ENCODE measurements around the gene RNF14.

The RNF14 gene

DNA sequence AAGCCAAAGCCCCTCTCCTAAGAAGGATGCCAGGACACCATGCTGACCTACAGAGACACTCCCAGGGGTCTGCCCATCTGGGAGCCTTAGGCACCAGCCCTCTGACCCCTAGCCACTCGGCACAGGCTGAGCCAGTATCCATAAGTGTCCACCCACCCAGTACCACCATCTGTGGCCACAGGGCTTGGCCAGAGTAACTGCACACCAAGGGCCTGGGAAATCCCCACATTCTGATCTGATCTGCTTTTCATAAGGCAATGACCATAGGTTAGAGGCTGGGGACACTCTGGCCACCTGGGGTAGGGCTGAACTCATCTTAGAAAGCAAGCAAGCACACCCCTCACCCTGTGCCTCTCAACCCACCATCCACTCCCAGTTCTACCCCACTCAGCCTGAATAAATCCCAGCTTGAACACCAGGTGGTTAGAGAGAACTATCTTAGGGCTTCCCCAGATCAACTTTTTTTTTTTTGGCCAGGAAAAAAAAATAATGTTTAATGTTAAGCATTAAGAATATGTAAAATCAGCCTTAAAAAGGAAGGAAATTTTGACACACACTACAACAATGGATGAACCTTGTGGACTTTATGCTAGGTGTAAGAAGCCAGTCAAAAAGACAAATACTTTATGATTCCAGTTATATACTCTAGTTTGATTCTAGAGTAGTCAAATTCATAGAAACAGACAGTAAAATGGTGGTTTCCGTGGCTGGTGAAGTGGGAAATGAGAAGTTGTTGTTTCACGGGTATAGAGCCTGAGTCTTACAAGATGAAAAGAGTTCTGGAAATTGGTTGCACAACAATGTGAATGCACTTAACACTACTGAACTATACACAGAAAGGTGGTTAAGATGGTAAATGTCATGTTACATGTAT, 37.7 kb downstream of the RNF14 start:
- no peaks in the 10 kb centered on the region for H3K27me3 ChIP-seq (ENCODE audit: insufficient read depth, low read length)
- no peaks in the 10 kb centered on the region for H3K79me2 ChIP-seq (ENCODE audit: control insufficient read depth, insufficient read depth, low read length, unreplicated experiment)
- H3K4me1 ChIP-seq (ENCODE audit: control insufficient read depth, insufficient read depth, low read length, unreplicated experiment): peaks cover 5% of the 10 kb centered on the region
- no peak overlapping the region for H2AFZ ChIP-seq (ENCODE audit: low read length, unreplicated experiment)
- no peak overlapping the region for H3K27ac ChIP-seq (ENCODE audit: low read depth, low read length)
- H3K36me3 ChIP-seq (ENCODE audit: insufficient read depth, low read length): peaks cover 10% of the 10 kb centered on the region
- H3K4me3 ChIP-seq (ENCODE audit: low read depth, low read length): no peak overlapping the region

DNA sequence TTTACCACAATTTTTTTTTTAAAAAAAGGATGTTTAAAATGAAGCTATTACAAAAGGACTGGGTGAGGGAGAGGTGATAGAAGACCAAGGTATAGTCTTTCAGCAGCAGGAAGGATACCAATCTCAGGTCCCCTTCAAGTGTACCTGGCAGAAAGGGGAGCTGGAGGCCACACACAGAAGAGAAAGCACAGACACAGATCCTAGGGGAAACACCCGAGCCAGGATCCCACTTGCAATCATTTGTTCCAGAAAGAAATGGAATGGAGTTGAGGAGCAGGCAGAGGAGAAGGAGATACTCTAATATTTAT, 38.3 kb downstream of the RNF14 start:
- Histone ChIP-seq H3K4me3 (ENCODE audit: low read depth, low read length) (no peak overlapping the region), H3K27me3 (ENCODE audit: insufficient read depth, low read length) (no peaks in the 10 kb centered on the region), H3K79me2 (ENCODE audit: control insufficient read depth, insufficient read depth, low read length, unreplicated experiment) (no peaks in the 10 kb centered on the region), H2AFZ (ENCODE audit: low read length, unreplicated experiment) (no peak overlapping the region), H3K27ac (ENCODE audit: low read depth, low read length) (no peak overlapping the region), H3K36me3 (ENCODE audit: insufficient read depth, low read length) (peaks cover 6% of the 10 kb centered on the region), H3K4me1 (ENCODE audit: control insufficient read depth, insufficient read depth, low read length, unreplicated experiment) (peaks cover 9% of the 10 kb centered on the region)

DNA sequence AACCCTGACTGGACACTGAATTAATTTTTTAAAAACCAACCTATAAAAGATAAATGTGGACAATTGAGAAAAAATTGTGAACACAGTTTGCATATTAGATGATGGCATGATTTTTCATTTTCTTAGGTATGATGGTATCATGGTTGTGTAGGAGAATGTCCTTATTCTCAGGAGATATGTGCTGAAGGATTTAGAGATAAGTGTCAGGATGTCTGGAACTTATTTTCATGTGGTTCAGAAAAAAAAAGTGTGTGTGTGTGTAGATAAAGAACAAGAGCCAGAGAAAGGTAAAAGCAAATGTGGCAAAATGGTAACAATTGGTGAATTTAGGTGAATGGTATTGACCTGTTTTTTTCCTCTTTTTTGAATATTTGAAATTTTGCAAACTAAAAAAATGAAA, 39.9 kb downstream of the RNF14 start:
- no peak overlapping the region for H2AFZ ChIP-seq (ENCODE audit: low read length, unreplicated experiment)
- peaks cover 3% of the 10 kb centered on the region; the same call in 1 of the 2 replicates for H3K36me3 ChIP-seq (ENCODE audit: insufficient read depth, low read length)
- no peak overlapping the region for H3K27ac ChIP-seq (ENCODE audit: low read depth, low read length)
- H3K27me3 ChIP-seq (ENCODE audit: insufficient read depth, low read length): no peaks in the 10 kb centered on the region
- H3K4me3 ChIP-seq (ENCODE audit: low read depth, low read length): no peak overlapping the region
- no peaks in the 10 kb centered on the region for H3K79me2 ChIP-seq (ENCODE audit: control insufficient read depth, insufficient read depth, low read length, unreplicated experiment)
- peaks cover 17% of the 10 kb centered on the region for H3K4me1 ChIP-seq (ENCODE audit: control insufficient read depth, insufficient read depth, low read length, unreplicated experiment)

DNA sequence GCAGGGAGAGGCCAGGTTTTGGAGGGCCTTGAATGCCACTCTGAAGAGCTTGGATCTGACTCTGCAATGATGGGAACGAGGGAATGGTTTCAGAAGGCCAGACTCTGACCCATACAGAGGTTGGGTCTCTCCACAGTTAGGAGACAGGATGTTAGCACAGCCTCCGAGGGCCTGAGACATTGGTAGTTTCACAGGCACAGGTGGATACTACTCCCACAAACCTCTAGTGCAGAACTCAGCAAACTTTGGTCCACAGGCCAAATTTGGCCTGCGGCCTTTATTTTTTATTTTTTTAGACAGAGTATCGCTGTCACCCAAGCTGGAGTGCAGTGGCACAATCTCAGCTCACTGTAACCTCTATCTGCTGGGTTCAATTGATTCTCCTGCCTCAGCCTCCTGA, 41.0 kb downstream of the RNF14 start:
- Histone ChIP-seq H3K4me1 (ENCODE audit: control insufficient read depth, insufficient read depth, low read length, unreplicated experiment) (peaks cover 25% of the 10 kb centered on the region), H3K36me3 (ENCODE audit: insufficient read depth, low read length) (peaks cover 3% of the 10 kb centered on the region; the same call in 1 of the 2 replicates), H3K4me3 (ENCODE audit: low read depth, low read length) (no peak overlapping the region), H3K79me2 (ENCODE audit: control insufficient read depth, insufficient read depth, low read length, unreplicated experiment) (no peaks in the 10 kb centered on the region), H3K27me3 (ENCODE audit: insufficient read depth, low read length) (no peaks in the 10 kb centered on the region), H2AFZ (ENCODE audit: low read length, unreplicated experiment) (no peak overlapping the region), H3K27ac (ENCODE audit: low read depth, low read length) (no peak overlapping the region)

DNA sequence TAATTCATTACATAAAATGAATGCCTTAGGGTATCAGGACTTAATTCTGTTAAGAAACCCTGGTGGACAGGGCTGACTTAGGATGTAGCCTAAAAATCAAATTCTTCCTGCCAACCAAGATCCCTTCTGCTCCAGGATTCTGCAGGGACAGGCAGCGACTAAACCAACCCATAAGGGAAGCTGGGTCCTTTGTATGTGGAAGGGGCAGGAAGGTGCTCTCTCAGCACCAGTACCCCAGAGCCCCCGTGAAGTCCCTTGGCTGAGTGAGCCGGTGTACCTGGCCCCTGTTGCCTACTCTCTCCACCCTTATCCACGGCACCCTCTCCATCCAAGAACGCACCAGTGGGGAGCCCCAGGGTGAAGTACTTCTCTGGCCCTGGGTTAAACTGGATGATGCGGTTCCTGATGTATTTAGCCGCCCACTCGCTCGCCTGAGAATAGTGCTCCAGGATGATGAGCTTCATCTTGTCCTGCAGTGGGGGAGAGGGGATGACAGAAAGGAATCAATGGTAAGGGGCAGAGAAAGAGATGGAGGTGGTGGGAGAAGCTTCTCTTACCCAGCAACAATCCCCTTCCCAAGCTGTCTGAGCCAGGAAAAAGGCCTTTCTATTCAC, 42.8 kb downstream of the RNF14 start:
- peaks cover 42% of the 10 kb centered on the region for H3K4me1 ChIP-seq (ENCODE audit: control insufficient read depth, insufficient read depth, low read length, unreplicated experiment)
- H3K27me3 ChIP-seq (ENCODE audit: insufficient read depth, low read length): no peaks in the 10 kb centered on the region
- no peak overlapping the region for H3K27ac ChIP-seq (ENCODE audit: low read depth, low read length)
- H3K79me2 ChIP-seq (ENCODE audit: control insufficient read depth, insufficient read depth, low read length, unreplicated experiment): no peaks in the 10 kb centered on the region
- no peak overlapping the region for H2AFZ ChIP-seq (ENCODE audit: low read length, unreplicated experiment)
- H3K4me3 ChIP-seq (ENCODE audit: low read depth, low read length): peak overlapping the region; percentile 80
- H3K36me3 ChIP-seq (ENCODE audit: insufficient read depth, low read length): peaks cover 3% of the 10 kb centered on the region; the same call in 1 of the 2 replicates

DNA sequence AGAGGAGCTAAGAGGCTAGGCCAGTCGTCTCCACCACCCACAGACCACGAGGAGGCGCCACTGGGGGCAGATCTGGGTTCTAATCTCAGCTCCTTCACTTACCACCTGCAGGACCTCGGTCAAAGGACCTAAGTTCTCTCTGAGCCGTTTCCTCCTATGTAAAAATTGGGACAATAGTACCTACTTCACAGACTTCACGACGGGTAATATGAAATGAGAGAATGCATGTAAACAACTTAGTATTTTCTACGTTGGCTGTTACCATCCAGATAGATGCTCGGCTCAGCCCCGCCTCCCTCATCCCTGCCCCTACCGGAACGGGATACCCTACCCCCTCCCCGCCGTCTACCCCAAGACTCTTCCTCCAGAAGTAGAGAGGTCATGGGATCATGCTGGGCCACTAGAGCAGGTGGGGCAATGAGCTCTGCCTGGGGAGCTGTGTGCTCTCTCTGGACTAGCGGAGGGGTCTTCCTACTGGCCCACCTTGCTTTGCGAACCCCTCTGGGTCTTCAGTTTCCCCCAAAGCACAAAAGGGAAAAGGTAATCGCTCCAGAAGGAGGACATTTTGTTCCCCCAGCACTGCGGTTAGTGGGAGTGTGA, 43.4 kb downstream of the RNF14 start:
- peaks cover 43% of the 10 kb centered on the region for H3K4me1 ChIP-seq (ENCODE audit: control insufficient read depth, insufficient read depth, low read length, unreplicated experiment)
- no peaks in the 10 kb centered on the region for H3K79me2 ChIP-seq (ENCODE audit: control insufficient read depth, insufficient read depth, low read length, unreplicated experiment)
- H3K36me3 ChIP-seq (ENCODE audit: insufficient read depth, low read length): peaks cover 3% of the 10 kb centered on the region; the same call in 1 of the 2 replicates
- peak overlapping the region; percentile 48; the same call in 1 of the 2 replicates for H3K27ac ChIP-seq (ENCODE audit: low read depth, low read length)
- H3K27me3 ChIP-seq (ENCODE audit: insufficient read depth, low read length): no peaks in the 10 kb centered on the region
- peak overlapping the region; percentile 80 for H3K4me3 ChIP-seq (ENCODE audit: low read depth, low read length)
- peak overlapping the region; percentile 19 for H2AFZ ChIP-seq (ENCODE audit: low read length, unreplicated experiment)

DNA sequence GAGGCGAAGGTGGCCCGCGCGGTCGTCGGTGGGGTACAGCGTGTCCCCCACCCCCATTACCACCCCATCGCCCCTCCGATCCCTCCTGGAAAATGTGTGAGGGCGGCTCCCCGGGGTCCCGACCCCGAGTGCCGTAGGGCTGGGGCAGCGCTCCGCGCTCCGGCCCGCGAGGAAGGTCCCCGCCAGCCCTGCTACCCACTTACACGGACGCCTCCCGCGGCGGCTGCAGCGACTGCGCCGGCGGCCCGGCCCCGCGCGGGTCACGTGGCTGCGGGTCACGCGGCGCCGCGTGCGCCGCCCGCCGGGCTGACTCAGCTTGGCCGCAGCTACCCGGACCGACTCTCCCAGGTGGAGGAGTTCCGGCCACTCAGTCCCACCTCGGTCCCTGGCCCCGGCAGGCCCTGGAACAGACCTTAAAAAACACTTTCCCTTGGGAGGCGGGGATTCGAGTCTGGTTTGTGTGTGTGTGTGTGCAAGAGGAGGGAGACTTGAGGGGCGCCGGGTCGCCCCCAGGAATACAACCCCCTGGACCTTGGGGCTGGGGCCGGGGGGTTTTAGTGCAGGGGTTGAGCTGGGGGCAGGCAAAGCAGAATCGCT, 44.0 kb downstream of the RNF14 start, which contains the start of gene GNPDA1:
TSS of gene GNPDA1 (minus strand) at position 236 of the 597 bp plus-strand sequence. CDS start 992 bp downstream, outside the sequence.
- Histone ChIP-seq H3K27ac (ENCODE audit: low read depth, low read length) (peak within 1 kb of the TSS; percentile 78), H3K4me3 (ENCODE audit: low read depth, low read length) (peak within 1 kb of the TSS; percentile 80), H2AFZ (ENCODE audit: low read length, unreplicated experiment) (peak within 1 kb of the TSS; percentile 93), H3K27me3 (ENCODE audit: insufficient read depth, low read length) (no peaks in the 10 kb centered on the region), H3K79me2 (ENCODE audit: control insufficient read depth, insufficient read depth, low read length, unreplicated experiment) (no peaks in the 10 kb centered on the region), H3K4me1 (ENCODE audit: control insufficient read depth, insufficient read depth, low read length, unreplicated experiment) (peaks cover 43% of the 10 kb centered on the region), H3K36me3 (ENCODE audit: insufficient read depth, low read length) (peaks cover 3% of the 10 kb centered on the region; the same call in 1 of the 2 replicates)

DNA sequence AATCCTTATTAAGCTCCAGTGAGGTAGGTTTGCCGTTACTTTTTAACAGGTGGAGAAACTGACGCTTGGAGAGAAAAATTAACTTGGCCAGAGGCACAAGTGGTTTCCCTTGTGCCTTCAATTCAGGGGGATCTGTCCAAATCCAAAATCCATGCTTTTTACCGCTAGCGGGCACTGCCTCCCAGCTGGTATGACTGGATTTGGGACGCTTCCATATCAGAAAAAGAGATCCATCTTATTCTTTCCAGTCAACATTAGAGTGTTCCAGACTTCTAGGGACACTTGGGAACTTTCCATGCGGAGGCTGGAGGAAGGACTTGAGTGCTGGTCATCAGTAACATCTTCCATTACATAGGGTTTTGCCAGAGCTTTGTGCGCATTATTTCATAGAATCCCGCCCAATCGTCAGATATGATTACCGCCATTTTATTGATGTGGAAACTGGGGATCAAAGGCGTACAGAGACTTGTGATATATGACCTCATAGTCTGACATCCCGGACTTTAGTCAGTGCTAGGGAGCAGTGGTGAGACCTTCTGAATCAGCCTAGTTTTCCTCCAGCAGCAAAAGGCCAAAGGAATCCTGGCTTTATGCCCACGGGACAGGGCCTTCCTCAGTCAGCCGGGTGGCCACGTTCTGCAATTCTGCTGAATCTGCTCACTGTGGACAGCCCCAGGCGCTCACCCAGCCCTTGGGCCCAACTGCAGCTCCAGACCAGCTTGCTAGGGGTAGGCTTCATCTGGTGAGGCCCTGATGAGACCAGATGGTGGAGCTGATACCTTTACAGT, 45.0 kb downstream of the RNF14 start:
- Histone ChIP-seq H3K79me2 (ENCODE audit: control insufficient read depth, insufficient read depth, low read length, unreplicated experiment) (no peaks in the 10 kb centered on the region), H3K4me3 (ENCODE audit: low read depth, low read length) (peak overlapping the region; percentile 80), H2AFZ (ENCODE audit: low read length, unreplicated experiment) (no peak overlapping the region), H3K4me1 (ENCODE audit: control insufficient read depth, insufficient read depth, low read length, unreplicated experiment) (peaks cover 43% of the 10 kb centered on the region), H3K36me3 (ENCODE audit: insufficient read depth, low read length) (no peaks in the 10 kb centered on the region), H3K27ac (ENCODE audit: low read depth, low read length) (peak overlapping the region; percentile 78), H3K27me3 (ENCODE audit: insufficient read depth, low read length) (no peaks in the 10 kb centered on the region)

DNA sequence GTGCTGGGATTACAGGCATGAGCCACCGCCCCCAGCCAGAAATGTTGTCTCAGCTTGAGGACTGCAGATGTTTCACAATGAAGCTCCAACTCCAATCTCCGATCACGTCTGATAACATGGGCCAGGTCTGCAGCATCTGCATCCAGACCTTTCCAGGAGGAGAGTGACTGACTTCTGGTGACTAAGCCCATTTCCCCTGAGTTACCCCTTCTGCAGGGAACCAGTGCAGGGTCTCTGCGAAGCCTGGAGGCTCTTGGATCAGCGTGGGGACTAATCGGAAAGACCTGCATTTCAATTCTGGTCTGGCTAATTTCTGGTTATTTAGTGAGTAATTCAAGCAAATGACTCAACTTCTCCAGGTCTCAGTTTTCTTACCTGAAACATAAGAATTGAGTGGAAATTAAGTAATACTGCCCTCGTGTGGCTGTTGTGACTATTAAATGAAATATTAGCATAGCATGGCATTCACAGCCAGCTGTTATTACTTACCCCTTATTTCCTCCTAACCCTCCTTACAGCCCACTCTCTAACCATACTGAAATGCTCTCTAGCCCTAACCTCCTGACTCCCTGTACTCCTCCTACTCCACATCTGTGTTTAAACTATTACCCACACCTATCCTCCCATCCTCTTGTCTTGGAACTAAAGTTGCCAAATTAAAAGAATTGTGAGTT, 46.1 kb downstream of the RNF14 start:
- peaks cover 43% of the 10 kb centered on the region for H3K4me1 ChIP-seq (ENCODE audit: control insufficient read depth, insufficient read depth, low read length, unreplicated experiment)
- H3K4me3 ChIP-seq (ENCODE audit: low read depth, low read length): no peak overlapping the region
- H2AFZ ChIP-seq (ENCODE audit: low read length, unreplicated experiment): no peak overlapping the region

More for the DNA sequence above, 46.1 kb downstream of the RNF14 start:
- H3K27me3 ChIP-seq (ENCODE audit: insufficient read depth, low read length): no peaks in the 10 kb centered on the region
- no peaks in the 10 kb centered on the region for H3K36me3 ChIP-seq (ENCODE audit: insufficient read depth, low read length)
- H3K27ac ChIP-seq (ENCODE audit: low read depth, low read length): no peak overlapping the region
- no peaks in the 10 kb centered on the region for H3K79me2 ChIP-seq (ENCODE audit: control insufficient read depth, insufficient read depth, low read length, unreplicated experiment)

All from ACC112 (cell line).